Endothelial cell of umbilical vein (primary cell): Measurements from ENCODE around the gene ABCC4.

ENCODE experiments used
- EZH2 ChIP-seq: IDR thresholded peaks from 2 replicates; pipeline ENCODE4 v1.6.1; 2012; ENCODE audit warnings: borderline replicate concordance, low read depth, mild to moderate bottlenecking, moderate library complexity, low read length, inconsistent platforms; ENCODE audit not compliant: severe bottlenecking
- POLR2AphosphoS5 ChIP-seq: IDR thresholded peaks from 2 replicates; pipeline ENCODE4 v1.6.1; 2012; ENCODE audit warnings: low read depth, mild to moderate bottlenecking, control low read depth, low read length, moderate library complexity; ENCODE audit not compliant: insufficient read depth

- no peak for TF ChIP-seq POLR2AphosphoS5
- TF ChIP-seq EZH2, result no peak
Measured at GRCh38 chr13:95118541-95119324, 182.5 kb downstream of the ABCC4 start.
